Progenitor cell of endocrine pancreas (in vitro differentiated cells): ENCODE data around the gene S100G. TPM values are rescaled to one million over a fixed set of nuclear protein-coding genes. Genes with fewer than 3 reads are reported as not detected.

Experiments
- DNase-seq: peaks from one replicate; pipeline ENCODE4 v3.0.0; 2021; ENCODE audit warnings: low spot score; ENCODE audit not compliant: unreplicated experiment
- H3K27ac Mint-ChIP-seq: 2 replicates; pipeline ENCODE4 v1.8.0; 2021; ENCODE audit warnings: mild to moderate bottlenecking, moderate library complexity, mixed read lengths
- H3K27me3 Mint-ChIP-seq: 2 replicates; pipeline ENCODE4 v1.8.0; 2021; ENCODE audit warnings: mixed read lengths
- H3K36me3 Mint-ChIP-seq: 2 replicates; pipeline ENCODE4 v1.8.0; 2022; ENCODE audit warnings: mixed read lengths; ENCODE audit not compliant: insufficient read depth
- H3K4me1 Mint-ChIP-seq: 2 replicates; pipeline ENCODE4 v1.8.0; 2021; ENCODE audit warnings: low read depth, mixed read lengths
- H3K4me3 Mint-ChIP-seq: 2 replicates; pipeline ENCODE4 v1.8.0; 2021; ENCODE audit warnings: low read depth, mild to moderate bottlenecking, moderate library complexity, mixed read lengths
- H3K9me3 Mint-ChIP-seq: 2 replicates; pipeline ENCODE4 v1.8.0; 2021; ENCODE audit warnings: low read depth, mixed read lengths
- total RNA-seq: library from RNA; stranded (reverse); gene quantifications from 2 replicates; pipeline ENCODE4 v1.2.1, GENCODE V29; 2021
- TF ChIP-seq, protein P1 (sequence below): fragments of 200-600 bp; sonication (generic); IDR thresholded peaks from one replicate; pipeline ENCODE4 v1.5.0; 2021; ENCODE audit warnings: antibody characterized with exemption, mild to moderate bottlenecking; ENCODE audit not compliant: unreplicated experiment

S100G gene
- total RNA-seq, 1 donor from 2014 or later: not detected

- no peaks in the 10 kb centered on the region for H3K9me3 Mint-ChIP-seq
- peaks cover 34% of the 10 kb centered on the region for H3K36me3 Mint-ChIP-seq
- no peak for DNase-seq
- H3K4me3 Mint-ChIP-seq: no peak overlapping the region
- peaks cover 20% of the 10 kb centered on the region for H3K4me1 Mint-ChIP-seq
- peak overlapping the region; percentile 66 for H3K27ac Mint-ChIP-seq
- TF ChIP-seq, protein P1, sequence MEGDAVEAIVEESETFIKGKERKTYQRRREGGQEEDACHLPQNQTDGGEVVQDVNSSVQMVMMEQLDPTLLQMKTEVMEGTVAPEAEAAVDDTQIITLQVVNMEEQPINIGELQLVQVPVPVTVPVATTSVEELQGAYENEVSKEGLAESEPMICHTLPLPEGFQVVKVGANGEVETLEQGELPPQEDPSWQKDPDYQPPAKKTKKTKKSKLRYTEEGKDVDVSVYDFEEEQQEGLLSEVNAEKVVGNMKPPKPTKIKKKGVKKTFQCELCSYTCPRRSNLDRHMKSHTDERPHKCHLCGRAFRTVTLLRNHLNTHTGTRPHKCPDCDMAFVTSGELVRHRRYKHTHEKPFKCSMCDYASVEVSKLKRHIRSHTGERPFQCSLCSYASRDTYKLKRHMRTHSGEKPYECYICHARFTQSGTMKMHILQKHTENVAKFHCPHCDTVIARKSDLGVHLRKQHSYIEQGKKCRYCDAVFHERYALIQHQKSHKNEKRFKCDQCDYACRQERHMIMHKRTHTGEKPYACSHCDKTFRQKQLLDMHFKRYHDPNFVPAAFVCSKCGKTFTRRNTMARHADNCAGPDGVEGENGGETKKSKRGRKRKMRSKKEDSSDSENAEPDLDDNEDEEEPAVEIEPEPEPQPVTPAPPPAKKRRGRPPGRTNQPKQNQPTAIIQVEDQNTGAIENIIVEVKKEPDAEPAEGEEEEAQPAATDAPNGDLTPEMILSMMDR: no peak
- no peaks in the 10 kb centered on the region for H3K27me3 Mint-ChIP-seq
These were observed 20.9 kb upstream of the S100G start for GRCh38 chrX:16628946-16629595.

DNA sequence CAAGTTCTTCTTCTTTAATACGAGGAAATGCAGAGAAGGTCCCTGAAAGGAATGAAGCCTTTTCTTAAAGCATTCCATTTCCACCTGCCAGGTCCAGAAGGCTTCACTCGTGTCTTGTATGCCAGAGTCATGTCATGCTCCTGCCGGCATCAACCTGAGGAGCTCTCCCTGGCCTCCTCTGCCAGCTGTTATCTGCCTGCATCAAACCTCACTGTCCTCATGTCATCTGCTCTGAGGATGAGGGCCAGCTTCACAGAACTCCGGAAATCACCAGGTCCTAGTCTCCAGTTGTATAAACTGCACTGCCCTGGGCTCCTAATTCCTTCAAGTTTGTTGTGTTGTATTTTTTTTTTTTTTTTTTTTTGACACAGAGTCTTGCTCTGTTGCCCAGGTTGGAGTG, 20.0 kb upstream of the S100G start:
- Mint-ChIP-seq H3K27me3 (no peaks in the 10 kb centered on the region), H3K4me3 (no peak overlapping the region), H3K4me1 (peaks cover 20% of the 10 kb centered on the region), H3K36me3 (peaks cover 29% of the 10 kb centered on the region), H3K9me3 (no peaks in the 10 kb centered on the region), H3K27ac (peak overlapping the region; percentile 66)
- TF ChIP-seq, protein P1: no peak
- DNase-seq: no peak

DNA sequence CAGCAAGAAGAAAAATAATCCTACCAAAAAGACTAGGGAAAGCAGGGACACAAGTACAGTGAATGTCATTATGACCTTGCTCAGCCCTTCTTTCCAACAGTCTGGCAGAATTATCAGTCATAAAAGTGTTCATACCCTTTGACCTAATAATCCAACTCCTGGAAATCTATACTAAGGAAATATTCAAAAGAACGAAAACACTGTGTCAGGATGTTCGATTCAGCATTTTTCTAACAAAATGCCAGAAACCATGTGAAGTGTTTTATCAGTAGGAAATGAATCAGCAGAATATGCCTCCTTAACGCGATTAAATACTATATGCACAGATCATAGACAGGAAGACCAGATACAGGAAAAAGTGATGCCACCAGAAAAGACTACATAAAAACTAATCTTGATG, 16.2 kb upstream of the S100G start:
- H3K4me1 Mint-ChIP-seq: peaks cover 13% of the 10 kb centered on the region
- no peak overlapping the region for H3K4me3 Mint-ChIP-seq
- no peak for DNase-seq
- H3K36me3 Mint-ChIP-seq: peaks cover 39% of the 10 kb centered on the region
- no peaks in the 10 kb centered on the region for H3K27me3 Mint-ChIP-seq
- H3K27ac Mint-ChIP-seq: peak overlapping the region; percentile 20
- no peaks in the 10 kb centered on the region for H3K9me3 Mint-ChIP-seq
- TF ChIP-seq, protein P1: no peak

GRCh38 chrX:16635040-16635439, 14.9 kb upstream of the S100G start:
- Mint-ChIP-seq H3K27ac (no peak overlapping the region), H3K36me3 (peaks cover 50% of the 10 kb centered on the region), H3K9me3 (no peaks in the 10 kb centered on the region), H3K4me1 (peaks cover 5% of the 10 kb centered on the region), H3K4me3 (no peak overlapping the region), H3K27me3 (no peaks in the 10 kb centered on the region)
- no peak for DNase-seq
- TF ChIP-seq, protein P1: no peak

DNA sequence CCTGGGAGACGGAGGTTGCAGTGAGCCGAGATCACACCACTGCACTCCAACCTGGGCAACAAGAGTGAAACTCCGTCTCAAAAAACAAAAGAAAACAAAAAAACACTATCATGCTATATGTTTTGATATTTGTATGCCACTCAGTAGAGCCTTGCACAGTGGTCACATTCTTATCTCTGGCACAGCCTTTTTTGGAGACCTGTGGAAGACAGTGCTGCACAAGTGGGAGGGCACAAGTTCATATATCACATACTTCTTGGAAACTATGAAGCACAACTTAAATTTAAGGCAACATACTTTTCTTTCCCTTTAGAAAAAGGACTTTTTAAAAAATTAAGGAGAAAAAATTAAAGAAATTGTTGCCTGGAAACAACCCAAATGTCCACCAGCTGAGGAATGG, 14.4 kb upstream of the S100G start:
- H3K27ac Mint-ChIP-seq: no peak overlapping the region
- H3K4me1 Mint-ChIP-seq: peaks cover 6% of the 10 kb centered on the region
- no peaks in the 10 kb centered on the region for H3K27me3 Mint-ChIP-seq
- no peak for DNase-seq
- peaks cover 55% of the 10 kb centered on the region for H3K36me3 Mint-ChIP-seq
- TF ChIP-seq, protein P1: no peak
- H3K9me3 Mint-ChIP-seq: no peaks in the 10 kb centered on the region
- no peak overlapping the region for H3K4me3 Mint-ChIP-seq
